GM12801 (cell line): ENCODE results near the gene MAP2K7.

Source experiments
- TF ChIP-seq, protein P1 (sequence below): IDR thresholded peaks from one replicate; pipeline ENCODE4 v1.5.1; 2011; ENCODE audit warnings: control low read depth; ENCODE audit not compliant: insufficient read length; ENCODE audit errors: extremely low read depth

MAP2K7 gene

DNA sequence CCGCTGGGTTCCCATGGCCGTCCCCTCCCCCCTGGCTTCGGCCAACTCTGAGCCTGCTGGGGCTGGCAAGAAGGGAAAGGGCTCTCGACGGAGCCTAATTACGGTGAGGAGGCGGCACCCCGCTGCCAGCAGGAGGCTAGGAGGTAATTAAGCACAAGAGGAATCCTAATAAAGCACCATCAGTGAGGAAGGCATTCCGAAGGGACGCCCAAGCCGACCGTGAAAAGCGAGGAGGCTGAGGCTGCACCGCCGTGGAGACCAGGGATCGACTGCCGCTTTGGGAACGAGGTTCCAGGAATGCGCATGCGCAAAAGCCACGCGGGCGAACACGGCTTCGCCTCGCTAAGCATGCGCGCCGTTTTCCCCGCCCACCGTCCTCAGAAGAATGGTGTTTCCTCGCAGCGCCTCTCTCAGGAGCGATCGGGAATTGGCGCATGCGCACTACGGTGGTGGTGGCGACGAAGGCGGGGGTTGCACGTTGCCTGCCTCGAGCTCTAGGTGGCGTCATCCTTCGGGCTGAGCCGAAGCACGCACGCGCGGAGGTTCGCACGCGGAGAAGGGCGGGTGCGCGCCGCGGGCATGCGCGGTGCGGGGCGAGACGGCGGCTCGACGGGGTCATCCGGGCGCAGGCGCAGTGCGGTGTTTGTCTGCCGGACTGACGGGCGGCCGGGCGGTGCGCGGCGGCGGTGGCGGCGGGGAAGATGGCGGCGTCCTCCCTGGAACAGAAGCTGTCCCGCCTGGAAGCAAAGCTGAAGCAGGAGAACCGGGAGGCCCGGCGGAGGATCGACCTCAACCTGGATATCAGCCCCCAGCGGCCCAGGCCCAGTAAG is at the start of gene MAP2K7:
Gene MAP2K7 (plus strand): TSS at position 634 of the 830 bp plus-strand sequence. CDS start 68 bp downstream, at position 702.
- TF ChIP-seq, protein P1, sequence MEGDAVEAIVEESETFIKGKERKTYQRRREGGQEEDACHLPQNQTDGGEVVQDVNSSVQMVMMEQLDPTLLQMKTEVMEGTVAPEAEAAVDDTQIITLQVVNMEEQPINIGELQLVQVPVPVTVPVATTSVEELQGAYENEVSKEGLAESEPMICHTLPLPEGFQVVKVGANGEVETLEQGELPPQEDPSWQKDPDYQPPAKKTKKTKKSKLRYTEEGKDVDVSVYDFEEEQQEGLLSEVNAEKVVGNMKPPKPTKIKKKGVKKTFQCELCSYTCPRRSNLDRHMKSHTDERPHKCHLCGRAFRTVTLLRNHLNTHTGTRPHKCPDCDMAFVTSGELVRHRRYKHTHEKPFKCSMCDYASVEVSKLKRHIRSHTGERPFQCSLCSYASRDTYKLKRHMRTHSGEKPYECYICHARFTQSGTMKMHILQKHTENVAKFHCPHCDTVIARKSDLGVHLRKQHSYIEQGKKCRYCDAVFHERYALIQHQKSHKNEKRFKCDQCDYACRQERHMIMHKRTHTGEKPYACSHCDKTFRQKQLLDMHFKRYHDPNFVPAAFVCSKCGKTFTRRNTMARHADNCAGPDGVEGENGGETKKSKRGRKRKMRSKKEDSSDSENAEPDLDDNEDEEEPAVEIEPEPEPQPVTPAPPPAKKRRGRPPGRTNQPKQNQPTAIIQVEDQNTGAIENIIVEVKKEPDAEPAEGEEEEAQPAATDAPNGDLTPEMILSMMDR, result no peak

GRCh38 chr19:7855426-7856108 is 48.1 kb upstream of the MAP2K7 start:
- TF ChIP-seq, protein P1, result no peak

DNA sequence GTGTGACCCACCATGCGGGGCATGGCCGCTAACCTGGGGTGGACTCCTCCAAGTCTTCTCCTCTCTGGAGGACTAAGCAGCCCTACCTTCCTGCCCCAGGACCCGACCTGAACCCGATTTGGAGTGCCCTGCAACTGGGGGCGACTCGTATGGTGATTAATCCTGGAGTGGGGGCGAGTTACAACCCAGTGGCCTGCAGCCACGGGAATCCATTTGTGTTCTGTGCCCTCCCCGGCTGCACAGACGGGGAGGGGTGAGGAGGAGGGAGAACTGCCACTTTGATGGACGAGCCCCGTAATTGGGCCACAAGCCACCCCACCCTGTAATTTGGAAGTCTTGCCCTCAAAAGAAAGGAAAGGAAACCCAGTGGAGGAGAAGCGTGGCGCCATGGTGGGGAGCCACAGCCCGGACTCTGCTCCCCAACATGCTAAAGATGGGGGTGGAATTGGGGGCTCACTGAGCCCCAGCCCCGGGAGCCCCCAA is 47.5 kb upstream of the MAP2K7 start:
- TF ChIP-seq, protein P1, result no peak

DNA sequence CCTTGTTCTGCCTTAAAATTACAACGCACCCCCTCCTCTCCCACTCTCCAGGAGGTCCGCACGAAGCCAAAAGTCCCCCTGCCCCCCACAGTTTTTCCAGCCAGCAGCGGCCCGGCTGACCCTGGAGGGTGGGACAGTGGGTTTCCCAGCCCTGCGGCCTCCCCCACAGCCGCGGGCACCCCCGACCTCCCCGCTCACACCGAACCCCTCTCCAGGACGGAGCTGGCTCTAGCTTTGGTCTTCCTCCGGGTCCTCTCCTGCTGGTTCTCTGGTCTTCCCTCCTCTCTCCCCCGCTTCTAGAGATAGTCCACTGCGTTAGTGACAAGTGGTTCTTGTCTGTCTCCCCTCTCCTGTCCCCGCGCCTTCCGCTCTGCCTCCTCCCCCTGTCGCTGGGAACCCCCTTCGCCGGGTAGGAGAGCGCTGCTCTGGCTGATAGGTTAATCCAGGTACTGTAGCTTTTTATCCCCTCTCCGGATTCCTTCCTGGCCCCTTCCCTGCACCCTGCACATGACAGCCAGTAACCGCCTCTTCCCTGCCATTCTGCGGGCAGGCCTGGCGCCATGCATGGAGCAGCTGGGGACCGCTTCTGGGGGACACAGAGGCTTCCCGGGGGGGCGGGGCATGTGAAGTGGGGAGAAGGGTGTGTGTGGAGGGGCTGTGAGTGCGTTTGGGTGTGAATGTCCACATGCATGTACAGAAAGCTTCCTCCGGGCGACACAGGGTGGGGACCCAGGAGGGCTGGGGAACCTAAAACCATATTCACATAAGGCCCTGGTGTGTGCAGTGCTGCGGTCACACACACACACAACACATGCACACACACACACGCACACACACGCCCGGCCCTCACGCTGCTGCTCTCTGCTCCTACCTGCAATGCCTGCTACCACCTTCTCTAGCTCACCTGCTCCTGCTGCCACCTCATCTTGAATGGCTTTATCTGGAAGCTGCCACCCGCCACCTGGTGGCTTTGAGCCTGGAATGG is 46.7 kb upstream of the MAP2K7 start:
- TF ChIP-seq, protein P1, result no peak

GRCh38 chr19:7857727-7858108 is 46.0 kb upstream of the MAP2K7 start:
- TF ChIP-seq, protein P1, result no peak

DNA sequence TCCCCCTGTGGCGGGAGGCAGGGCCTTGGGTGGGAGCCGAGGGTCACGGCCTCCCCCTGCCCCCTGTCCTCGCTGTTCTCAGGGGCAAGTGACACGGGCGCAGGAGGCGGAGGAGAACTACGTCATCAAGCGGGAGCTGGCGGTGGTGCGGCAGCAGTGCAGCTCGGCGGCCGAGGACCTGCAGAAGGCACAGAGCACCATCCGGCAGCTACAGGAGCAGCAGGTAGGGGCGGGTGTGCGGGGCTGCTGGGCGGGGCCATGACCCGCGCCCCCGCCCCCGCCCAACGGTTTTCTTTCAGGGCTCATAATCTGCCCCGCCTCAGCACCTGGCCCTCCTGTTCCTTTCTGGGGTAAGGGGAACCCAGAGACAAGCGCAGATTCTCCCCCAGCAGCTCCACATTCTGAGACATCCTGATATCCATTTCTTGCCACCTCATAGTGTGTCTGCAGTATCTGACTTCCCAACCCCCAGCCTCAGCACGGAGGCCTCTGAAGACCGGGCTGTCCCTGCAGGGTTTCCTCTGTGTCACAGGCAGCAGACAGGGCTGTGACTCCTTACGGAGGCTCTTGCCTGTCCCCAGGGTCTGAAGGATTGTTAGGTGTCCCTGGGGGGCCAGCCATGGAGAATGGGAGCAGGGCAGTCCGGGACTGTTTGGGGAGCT is 45.4 kb upstream of the MAP2K7 start:
- TF ChIP-seq, protein P1, result no peak
